ENCODE measurements around the gene GRAMD1A. TPM values are rescaled to one million over a fixed set of nuclear protein-coding genes. Genes with fewer than 3 reads are reported as not detected.

Gene GRAMD1A
- total and polyA plus RNA-seq, 2 of the 8 experiments (the other 6 are each of a cell fraction or from before 2014, with no cell fraction given): 113 to 154 TPM

- Histone ChIP-seq H4K8ac (ENCODE audit: extremely low read depth, insufficient read depth, low read length) (no peak overlapping the region), H2BK15ac (ENCODE audit: low read length) (no peak overlapping the region), H3K9me3 (ENCODE audit: insufficient read depth in 2 of 2, low read depth in 1 of 2, low read length in 1 of 2) (no peaks in the 10 kb centered on the region), H2BK5ac (ENCODE audit: low read depth, low read length) (no peak overlapping the region), H3K4ac (replicated peaks; ENCODE audit: insufficient read length, low read depth, low read length) (no peak overlapping the region), H3K27ac (ENCODE audit: low read depth, low read length) (no peak overlapping the region), H2AK5ac (ENCODE audit: low read depth, low read length) (no peak overlapping the region), H4K20me1 (replicated peaks in 1 of 2; ENCODE audit: control insufficient read depth in 1 of 2, insufficient read depth in 2 of 2, low read length in 2 of 2) (peaks cover 2 to 23% of the 10 kb centered on the region in 2 experiments), H3K56ac (replicated peaks; ENCODE audit: insufficient read length, low read depth, low read length) (no peak overlapping the region), H3K36me3 (ENCODE audit: control insufficient read depth in 2 of 4, insufficient read depth in 4 of 4, low read length in 3 of 4) (peaks cover 55 to 88% (median 80%) of the 10 kb centered on the region in 4 experiments), H3K4me2 (ENCODE audit: insufficient read depth in 1 of 2, low read depth in 2 of 2, low read length in 2 of 2) (no peak overlapping the region), H3K23ac (ENCODE audit: insufficient read length) (no peak overlapping the region), H3K9ac (replicated peaks in 1 of 4; ENCODE audit: extremely low read depth in 1 of 4, low read depth in 3 of 4, low read length in 3 of 4) (0 out of 7 replicates have a peak overlapping the region, but pooled peaks of 1 of the 4 experiments have one; percentile 22), H4K91ac (replicated peaks; ENCODE audit: insufficient read length, low read length) (no peak overlapping the region), H2AFZ (ENCODE audit: low read length) (no peak overlapping the region), H3K4me1 (replicated peaks in 1 of 4; ENCODE audit: control insufficient read depth in 3 of 4, insufficient read depth in 4 of 4, low read length in 3 of 4) (no peaks in the 10 kb centered on the region), H3K4me3 (ENCODE audit: extremely low read depth in 1 of 4, insufficient read depth in 2 of 4, low read depth in 3 of 4, low read length in 4 of 4) (no peak overlapping the region), H3K18ac (ENCODE audit: extremely low read depth, low read length) (no peak overlapping the region), H3K79me2 (ENCODE audit: control insufficient read depth in 1 of 2, insufficient read depth in 2 of 2, low read length in 2 of 2) (no peaks in the 10 kb centered on the region), H3K27me3 (replicated peaks in 1 of 4; ENCODE audit: control insufficient read depth in 3 of 4, extremely low read depth in 1 of 4, insufficient read depth in 3 of 4, low read length in 3 of 4) (no peaks in the 10 kb centered on the region; a peak in 1 of 7 replicates), H3K23me2 (ENCODE audit: low read depth, low read length) (no peaks in the 10 kb centered on the region), H2BK120ac (replicated peaks; ENCODE audit: low read depth, low read length) (no peak overlapping the region), H3K79me1 (ENCODE audit: low read depth, low read length) (no peaks in the 10 kb centered on the region; the same call in 1 of the 2 replicates), H3K14ac (ENCODE audit: insufficient read length) (no peak overlapping the region), H4K5ac (ENCODE audit: insufficient read length, low read depth, low read length) (no peak overlapping the region), H2BK20ac (ENCODE audit: low read length) (no peak overlapping the region), H2BK12ac (ENCODE audit: low read depth, low read length) (no peak overlapping the region)
- FAIRE-seq (no peak), DNase-seq (ENCODE audit: low read depth in 1 of 2, low spot score in 2 of 2) (no peak)
- whole genome bisulfite sequencing, 2 experiments (ENCODE audit: extremely low coverage in 1 of 2, insufficient coverage in 1 of 2, insufficient read length in 1 of 2, insufficient replicate concordance in 2 of 2, low coverage in 1 of 2, low lambda C conversion rate in 2 of 2, missing lambda C conversion rate in 1 of 2): 92% methylated on average over 20 of the region's 22 CpGs; no CpG with 5 or more reads in 1 of the 2 experiments
- TF ChIP-seq BCL11A (IDR thresholded peaks at IDR 0.05; ENCODE audit: low read depth in 2 of 2, low read length in 2 of 2) (no peak), POLR2AphosphoS5 (IDR thresholded peaks at IDR 0.05; ENCODE audit: low read depth, low read length) (peak; percentile 38; the same call in 1 of the 2 replicates)
- ChIA-PET POLR2A (ENCODE audit: partially characterized antibody) (interaction anchor here (1.1 to 24.8 kb wide), 3 partner anchors 11 to 42 kb away, joined by 3 to 366 read pairs (median 4); partner anchors contain the start of genes GRAMD1A and SCN1B), CTCF (ENCODE audit: partially characterized antibody) (no interaction called here)
Measured at GRCh38 chr19:35019144-35019543, 19.0 kb downstream of the GRAMD1A start.

All from H1 (cell line).